GM19463 (cell line): ENCODE measurements around the gene MSS51.
A peak's percentile ranks its signal among the peaks of the same experiment; 100 is the strongest.
"Not testable (repeated sequence)": the region's sequence is repeated elsewhere in the genome, so short reads cannot be mapped to it uniquely, and the experiment has no call there.

Experiments used
- ATAC-seq: cut with Tn5 transposase; IDR thresholded peaks from one replicate; pipeline ENCODE4 v1.9.1; 2021; ENCODE audit warnings: mild to moderate bottlenecking, moderate library complexity; ENCODE audit not compliant: unreplicated experiment

Gene MSS51

DNA sequence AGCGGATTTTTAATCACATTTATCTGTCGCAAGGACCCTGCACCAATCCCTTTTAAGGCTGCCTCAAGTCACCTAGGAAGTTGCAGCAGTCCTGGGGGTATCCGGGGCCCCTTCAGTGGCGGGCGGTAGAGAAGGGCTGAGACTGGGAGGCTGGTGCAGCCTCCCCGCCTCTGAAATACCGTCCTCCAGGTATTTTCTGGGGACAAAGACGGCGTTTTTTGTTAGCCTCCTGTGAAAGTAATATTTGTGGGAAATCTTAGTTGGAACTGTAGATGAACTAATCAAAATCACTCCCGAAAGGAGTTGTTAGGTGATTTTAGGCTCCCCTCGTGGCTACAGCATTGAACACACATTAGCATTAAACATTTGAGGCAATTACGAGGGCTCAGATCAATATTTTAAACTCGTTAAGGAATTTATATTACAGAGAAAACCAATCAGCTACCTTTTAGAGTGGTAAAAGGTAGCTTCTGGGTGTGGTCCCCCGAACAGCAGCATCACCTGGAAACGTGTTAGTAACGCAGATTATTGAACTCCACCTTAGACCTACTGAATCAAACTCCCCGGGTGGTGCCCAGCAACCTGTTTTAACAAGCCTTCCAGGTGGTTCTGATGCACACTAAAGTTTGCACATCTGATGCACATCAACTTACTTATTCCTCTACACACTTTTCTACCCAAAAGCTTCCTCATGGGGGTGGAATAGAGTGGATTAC, 19.0 kb downstream of the MSS51 start:
- ATAC-seq = peak; percentile 29

- peak; percentile 90 for ATAC-seq
Measured at GRCh38 chr10:73413528-73414229, 19.7 kb downstream of the MSS51 start, which contains the start of gene ANXA7. ANXA7 (minus strand) TSS chr10:73414058; CDS start chr10:73400856, 13,202 bp downstream.

- peak; percentile 4 for ATAC-seq
Measured at GRCh38 chr10:73413108-73413527, 20.2 kb downstream of the MSS51 start.

DNA sequence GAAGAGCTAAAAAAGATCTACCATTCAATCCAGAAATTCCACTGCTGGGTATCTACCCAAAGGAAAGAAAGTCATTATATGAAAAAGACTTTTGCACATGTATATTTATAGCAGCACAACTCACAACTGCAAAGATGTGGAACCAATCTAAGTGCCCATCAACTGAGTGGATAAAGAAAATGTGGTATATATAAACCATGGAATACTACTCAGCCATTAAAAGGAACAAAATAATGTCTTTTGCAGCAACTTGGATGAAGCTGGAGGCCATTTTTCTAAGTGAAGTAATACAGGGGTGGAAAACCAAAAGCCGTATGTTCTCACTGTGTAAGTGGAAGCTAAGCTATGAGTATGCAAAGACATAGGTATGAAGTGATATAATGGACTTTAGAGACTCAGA, 22.5 kb downstream of the MSS51 start:
- ATAC-seq = no peak

DNA sequence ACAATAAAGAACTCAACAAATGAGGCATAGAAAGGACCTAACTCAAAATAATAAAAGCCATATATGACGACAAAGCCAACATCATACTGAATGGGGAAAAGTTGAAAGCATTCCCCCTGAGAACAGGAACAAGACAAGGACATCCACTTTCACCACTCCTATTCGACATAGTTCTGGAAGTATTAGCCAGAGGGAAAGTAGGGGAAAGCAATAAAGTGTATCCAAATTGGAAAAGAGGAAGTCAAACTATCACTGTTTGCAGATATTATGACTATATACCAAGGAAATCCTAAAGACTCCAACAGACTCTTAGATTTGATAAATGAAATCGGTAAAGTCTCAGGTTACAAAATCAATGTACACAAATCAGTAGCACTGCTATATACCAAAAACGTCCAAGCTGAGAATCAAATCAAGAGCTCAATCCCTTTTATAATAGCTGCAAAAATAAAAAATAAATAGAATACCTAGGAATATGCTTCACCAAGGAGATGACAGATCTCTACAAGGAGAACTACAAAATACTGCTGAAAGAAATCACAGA, 24.3 kb downstream of the MSS51 start:
- ATAC-seq = no peak

DNA sequence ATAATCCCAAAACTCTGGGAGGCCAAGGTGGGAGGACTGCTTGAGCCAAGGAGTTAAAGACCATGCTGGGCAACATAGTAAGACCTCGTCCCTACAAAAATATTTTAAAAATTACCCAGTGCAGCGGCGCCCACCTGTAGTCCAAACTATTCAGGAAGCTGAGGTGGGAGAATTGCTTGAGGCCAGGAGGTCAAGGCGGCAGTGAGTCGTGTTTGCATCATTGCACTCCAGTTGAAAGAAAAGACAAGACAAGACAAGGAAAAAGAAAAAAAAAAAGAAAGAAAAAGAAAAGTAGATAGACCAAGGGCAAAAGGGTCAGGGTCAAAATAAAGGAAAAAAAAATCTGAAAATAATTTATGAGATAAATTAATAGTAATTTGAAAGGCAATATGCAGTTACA, 25.3 kb downstream of the MSS51 start:
- ATAC-seq = no peak

GRCh38 chr10:73407495-73407894, 25.9 kb downstream of the MSS51 start:
- no peak for ATAC-seq

GRCh38 chr10:73406846-73407245, 26.5 kb downstream of the MSS51 start:
- ATAC-seq = no peak

DNA sequence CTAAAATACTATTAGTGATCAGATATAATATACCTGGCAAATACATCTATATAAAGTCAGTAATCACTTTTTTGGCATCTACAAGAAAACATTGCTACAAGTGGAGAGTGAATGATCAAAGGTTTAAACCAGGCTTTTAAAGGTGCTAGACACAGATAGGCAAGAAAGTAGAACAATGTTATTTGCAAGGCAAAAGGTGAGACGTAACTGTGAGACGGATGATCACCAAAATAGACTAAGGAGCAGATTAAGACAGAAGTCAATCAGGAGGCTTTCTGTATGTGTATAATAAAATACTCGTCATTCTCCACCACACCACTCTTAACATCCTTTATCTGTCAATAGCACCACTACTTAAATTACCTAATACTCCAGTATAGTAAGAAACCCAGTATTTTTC, 27.8 kb downstream of the MSS51 start:
- ATAC-seq = no peak

GRCh38 chr10:73404690-73405089, 28.7 kb downstream of the MSS51 start:
- no peak for ATAC-seq

DNA sequence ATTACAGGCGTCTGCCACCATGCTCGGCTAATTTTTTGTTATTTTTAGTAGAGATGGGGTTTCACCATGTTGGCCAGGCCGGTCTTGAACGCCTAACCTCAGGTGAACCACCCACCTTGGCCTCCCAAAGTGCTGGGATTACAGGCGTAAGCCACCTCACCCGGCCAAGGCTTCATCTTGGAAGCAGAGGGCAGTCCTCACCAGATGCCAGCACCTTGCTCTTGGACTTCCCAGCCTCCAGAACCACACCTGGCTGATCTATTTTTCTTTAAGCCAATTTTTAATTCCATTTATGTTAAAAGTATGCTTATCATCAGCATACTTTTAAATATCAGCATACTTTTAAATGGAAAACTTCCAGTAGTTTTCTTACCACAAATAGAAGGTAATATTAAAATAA, 31.7 kb downstream of the MSS51 start:
- no peak for ATAC-seq

DNA sequence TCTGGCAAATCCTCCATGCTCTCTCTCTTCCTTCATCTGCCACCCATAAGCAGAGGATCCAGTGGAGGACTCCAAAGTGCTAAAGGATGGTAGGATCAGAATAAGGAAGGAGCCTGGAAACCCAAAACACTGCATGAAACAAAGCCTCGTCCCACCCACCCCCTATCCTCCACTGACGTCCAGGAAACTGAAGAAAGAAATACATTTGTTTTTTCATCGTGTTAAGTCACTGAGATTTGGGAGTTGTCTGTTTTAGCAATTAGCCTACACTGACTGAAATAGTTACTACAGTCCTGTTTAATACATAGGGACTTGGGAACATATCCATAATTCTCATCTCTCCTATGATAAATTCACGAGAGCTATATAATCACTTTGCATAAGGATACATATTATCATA, 34.3 kb downstream of the MSS51 start:
- no peak for ATAC-seq

DNA sequence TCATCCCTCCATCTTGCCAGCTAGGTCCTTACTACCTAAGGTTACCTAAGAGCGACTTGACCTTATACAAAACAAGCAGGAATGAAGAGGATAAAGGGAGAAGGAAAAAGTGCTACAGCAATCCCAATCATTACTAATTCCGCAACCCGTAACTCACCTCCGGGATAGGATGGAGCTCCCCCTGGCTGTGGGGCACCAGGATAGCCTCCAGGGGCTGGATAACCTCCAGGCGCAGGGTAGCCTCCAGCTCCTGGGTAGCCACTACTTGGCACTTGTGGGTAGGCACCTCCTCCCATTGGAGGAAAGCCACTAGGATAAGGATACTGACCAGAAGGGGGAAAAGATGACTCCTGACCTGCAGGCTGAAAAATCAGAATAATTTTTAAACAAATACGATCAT, 35.3 kb downstream of the MSS51 start:
- ATAC-seq = no peak

GRCh38 chr10:73394325-73394724, 39.0 kb downstream of the MSS51 start:
- not testable (repeated sequence) for ATAC-seq

DNA sequence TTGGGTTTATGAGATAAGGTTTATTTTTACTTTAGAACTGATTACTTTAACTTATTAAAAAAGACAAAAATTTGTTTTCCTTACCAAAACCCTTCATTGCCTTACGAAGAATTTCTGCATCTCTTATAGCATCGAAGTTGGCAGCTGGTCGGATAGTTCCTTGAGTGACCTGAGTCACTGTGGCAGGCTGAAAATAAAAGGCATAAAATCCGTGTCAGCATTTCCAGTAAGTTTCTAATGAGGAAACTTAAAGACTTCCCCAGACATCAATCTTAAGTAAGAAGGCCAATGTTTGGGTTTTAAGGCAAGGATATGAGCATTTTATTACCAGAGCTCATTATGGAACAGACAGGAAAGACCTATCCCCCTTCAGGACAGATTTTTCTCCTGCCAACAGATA, 45.1 kb downstream of the MSS51 start:
- ATAC-seq = no peak

- ATAC-seq = no peak
Measured at GRCh38 chr10:73386583-73386982, 46.8 kb downstream of the MSS51 start.

DNA sequence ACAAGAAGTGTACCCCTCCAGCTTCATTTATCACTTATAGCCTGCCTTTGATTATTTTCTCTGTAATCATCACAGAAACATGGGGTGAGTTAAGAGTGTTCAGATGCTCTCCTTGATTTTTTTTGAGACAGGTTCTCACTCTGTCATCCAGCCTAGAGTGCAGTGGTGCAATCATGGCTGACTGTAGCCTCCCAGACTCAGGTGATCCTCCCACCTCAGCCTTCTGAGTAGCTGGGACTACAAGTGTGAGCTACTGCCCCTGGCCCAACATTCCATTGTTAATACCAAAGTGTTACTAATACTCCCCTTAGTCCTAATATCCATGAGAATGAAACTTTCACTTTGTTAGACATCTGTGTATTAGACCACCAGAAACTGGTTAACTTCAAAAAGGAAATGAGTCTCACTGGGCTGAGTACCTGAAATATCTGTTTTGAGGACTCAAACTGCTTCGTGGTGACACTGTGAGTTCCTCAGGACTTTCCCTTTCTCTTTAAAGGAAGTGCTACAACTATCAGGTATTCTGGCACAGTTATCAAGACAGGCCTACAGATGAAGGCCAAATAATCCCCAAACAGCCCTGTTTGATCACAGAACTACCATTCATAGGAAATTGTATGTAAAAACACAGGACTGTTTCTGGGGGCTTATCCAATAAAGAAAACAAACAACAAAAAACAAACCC, 54.2 kb downstream of the MSS51 start:
- ATAC-seq = no peak

GRCh38 chr10:73376679-73377078, 56.7 kb downstream of the MSS51 start:
- no peak for ATAC-seq
